GM12874 (cell line): ENCODE data around the gene LAIR2.

Experiments used
- CTCF ChIP-seq: IDR thresholded peaks from 2 replicates; pipeline ENCODE4 v1.5.1; 2011; ENCODE audit warnings: low read depth, mild to moderate bottlenecking, control low read depth, low read length, moderate library complexity; ENCODE audit not compliant: insufficient read depth

LAIR2 gene

GRCh38 chr19:54521022-54521859 is 18.6 kb downstream of the LAIR2 start:
- TF ChIP-seq CTCF = no peak

- TF ChIP-seq CTCF = no peak
Measured at GRCh38 chr19:54521860-54522513, 19.4 kb downstream of the LAIR2 start.

GRCh38 chr19:54523403-54523802 is 20.8 kb downstream of the LAIR2 start:
- no peak for TF ChIP-seq CTCF

GRCh38 chr19:54525636-54526035 is 23.0 kb downstream of the LAIR2 start:
- TF ChIP-seq CTCF = no peak

GRCh38 chr19:54526972-54527371 is 24.3 kb downstream of the LAIR2 start:
- no peak for TF ChIP-seq CTCF

GRCh38 chr19:54530866-54531265 is 28.2 kb downstream of the LAIR2 start:
- no peak for TF ChIP-seq CTCF

- no peak for TF ChIP-seq CTCF
Measured at GRCh38 chr19:54532528-54532927, 29.9 kb downstream of the LAIR2 start.
